ENCODE measurements around the gene FGF2. TPM values are rescaled to one million over a fixed set of nuclear protein-coding genes. Genes with fewer than 3 reads are reported as not detected.
A peak's percentile ranks its signal among the peaks of the same experiment; 100 is the strongest.

FGF2 gene
- total RNA-seq, 1 experiment from 2014 or later: 99.0 TPM

GRCh38 chr4:122857160-122857559 is 30.5 kb downstream of the FGF2 start:
- peaks cover 17% of the 10 kb centered on the region for H3K4me1 ChIP-seq (ENCODE audit: insufficient read depth, low read length)
- Mint-ChIP-seq H3K4me1 (peaks cover 80 to 83% of the 10 kb centered on the region in 2 experiments), H3K9me3 (no peaks in the 10 kb centered on the region), H3K36me3 (ENCODE audit: insufficient read depth in 1 of 3, low read depth in 3 of 3) (peaks cover 0 to 20% (median 15%) of the 10 kb centered on the region in 3 experiments; a peak in 5 of 7 replicates), H3K27ac (peak overlapping the region in 2 of 3 experiments; percentile 40 to 90; a peak in 3 of 7 replicates), H3K4me3 (no peak overlapping the region), H3K27me3 (ENCODE audit: low read depth) (no peaks in the 10 kb centered on the region)
- H3K27ac ChIP-seq (ENCODE audit: insufficient read length, low read depth, low read length): peak overlapping the region; percentile 35
- no peak overlapping the region for H3K4me2 ChIP-seq (ENCODE audit: insufficient read depth, insufficient read length, low read length)
- WGBS (ENCODE audit: extremely low coverage, insufficient read length, low lambda C conversion rate): no CpG with 5 or more reads among the region's 2 CpGs
- DNase-seq: no peak
- TF ChIP-seq, protein P1, sequence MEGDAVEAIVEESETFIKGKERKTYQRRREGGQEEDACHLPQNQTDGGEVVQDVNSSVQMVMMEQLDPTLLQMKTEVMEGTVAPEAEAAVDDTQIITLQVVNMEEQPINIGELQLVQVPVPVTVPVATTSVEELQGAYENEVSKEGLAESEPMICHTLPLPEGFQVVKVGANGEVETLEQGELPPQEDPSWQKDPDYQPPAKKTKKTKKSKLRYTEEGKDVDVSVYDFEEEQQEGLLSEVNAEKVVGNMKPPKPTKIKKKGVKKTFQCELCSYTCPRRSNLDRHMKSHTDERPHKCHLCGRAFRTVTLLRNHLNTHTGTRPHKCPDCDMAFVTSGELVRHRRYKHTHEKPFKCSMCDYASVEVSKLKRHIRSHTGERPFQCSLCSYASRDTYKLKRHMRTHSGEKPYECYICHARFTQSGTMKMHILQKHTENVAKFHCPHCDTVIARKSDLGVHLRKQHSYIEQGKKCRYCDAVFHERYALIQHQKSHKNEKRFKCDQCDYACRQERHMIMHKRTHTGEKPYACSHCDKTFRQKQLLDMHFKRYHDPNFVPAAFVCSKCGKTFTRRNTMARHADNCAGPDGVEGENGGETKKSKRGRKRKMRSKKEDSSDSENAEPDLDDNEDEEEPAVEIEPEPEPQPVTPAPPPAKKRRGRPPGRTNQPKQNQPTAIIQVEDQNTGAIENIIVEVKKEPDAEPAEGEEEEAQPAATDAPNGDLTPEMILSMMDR (conservative IDR thresholded peaks at IDR 0.05): no peak
- no peaks in the 10 kb centered on the region for H3K23me2 ChIP-seq (ENCODE audit: insufficient read length, low read depth, low read length, poor library complexity, severe bottlenecking)
- H2AFZ ChIP-seq (ENCODE audit: low read length): no peak overlapping the region
- H4K8ac ChIP-seq (replicated peaks; ENCODE audit: insufficient read length, low read depth, low read length): no peak overlapping the region
- no peak overlapping the region for H2BK120ac ChIP-seq (ENCODE audit: low read depth, low read length, poor library complexity, severe bottlenecking)
- no peak overlapping the region for H4K5ac ChIP-seq (ENCODE audit: insufficient read length, low read depth, low read length)
- H3K4ac ChIP-seq (ENCODE audit: low read depth, low read length): no peak overlapping the region
- peaks cover 69% of the 10 kb centered on the region for H3K79me2 ChIP-seq (ENCODE audit: insufficient read depth, low read length)
- H2BK5ac ChIP-seq (ENCODE audit: insufficient read length, low read length): no peak overlapping the region
- no peak overlapping the region for H3K23ac ChIP-seq (ENCODE audit: insufficient read length, low read depth, low read length)
- no peak overlapping the region for H2AK5ac ChIP-seq (ENCODE audit: insufficient read length, low read length)
- H3K56ac ChIP-seq (ENCODE audit: insufficient read length, low read depth, low read length): no peak overlapping the region
- no peaks in the 10 kb centered on the region for H3K9me3 ChIP-seq (ENCODE audit: control insufficient read depth, low read depth, low read length)
- H3K9ac ChIP-seq (ENCODE audit: extremely low read depth, insufficient read length, low read length): no peak overlapping the region
- no peak overlapping the region for H3K14ac ChIP-seq (ENCODE audit: insufficient read depth, low read length)
- no peaks in the 10 kb centered on the region for H3K27me3 ChIP-seq (ENCODE audit: insufficient read depth, low read length)
- no peak overlapping the region for H4K91ac ChIP-seq (ENCODE audit: insufficient read length, low read depth, low read length)
- H2BK15ac ChIP-seq (ENCODE audit: low read depth, low read length): no peak overlapping the region
- no peaks in the 10 kb centered on the region for H4K20me1 ChIP-seq (ENCODE audit: control insufficient read depth, insufficient read depth, insufficient read length)
- no peak overlapping the region for H3T11ph ChIP-seq (ENCODE audit: low read length)
- no peak overlapping the region for H2BK20ac ChIP-seq (ENCODE audit: low read depth, low read length, poor library complexity, severe bottlenecking)
- H2BK12ac ChIP-seq (ENCODE audit: insufficient read length, low read depth, low read length): no peak overlapping the region
- H3K18ac ChIP-seq (ENCODE audit: insufficient read length, low read depth, low read length): no peak overlapping the region
- peaks cover 11% of the 10 kb centered on the region for H3K79me1 ChIP-seq (ENCODE audit: insufficient read depth, low read depth, low read length, poor library complexity, severe bottlenecking)

Data from H9 (cell line).